ENCODE measurements around the gene SAT2.
"Not testable (repeated sequence)": the region's sequence is repeated elsewhere in the genome, so short reads cannot be mapped to it uniquely, and the experiment has no call there.

SAT2 gene

DNA sequence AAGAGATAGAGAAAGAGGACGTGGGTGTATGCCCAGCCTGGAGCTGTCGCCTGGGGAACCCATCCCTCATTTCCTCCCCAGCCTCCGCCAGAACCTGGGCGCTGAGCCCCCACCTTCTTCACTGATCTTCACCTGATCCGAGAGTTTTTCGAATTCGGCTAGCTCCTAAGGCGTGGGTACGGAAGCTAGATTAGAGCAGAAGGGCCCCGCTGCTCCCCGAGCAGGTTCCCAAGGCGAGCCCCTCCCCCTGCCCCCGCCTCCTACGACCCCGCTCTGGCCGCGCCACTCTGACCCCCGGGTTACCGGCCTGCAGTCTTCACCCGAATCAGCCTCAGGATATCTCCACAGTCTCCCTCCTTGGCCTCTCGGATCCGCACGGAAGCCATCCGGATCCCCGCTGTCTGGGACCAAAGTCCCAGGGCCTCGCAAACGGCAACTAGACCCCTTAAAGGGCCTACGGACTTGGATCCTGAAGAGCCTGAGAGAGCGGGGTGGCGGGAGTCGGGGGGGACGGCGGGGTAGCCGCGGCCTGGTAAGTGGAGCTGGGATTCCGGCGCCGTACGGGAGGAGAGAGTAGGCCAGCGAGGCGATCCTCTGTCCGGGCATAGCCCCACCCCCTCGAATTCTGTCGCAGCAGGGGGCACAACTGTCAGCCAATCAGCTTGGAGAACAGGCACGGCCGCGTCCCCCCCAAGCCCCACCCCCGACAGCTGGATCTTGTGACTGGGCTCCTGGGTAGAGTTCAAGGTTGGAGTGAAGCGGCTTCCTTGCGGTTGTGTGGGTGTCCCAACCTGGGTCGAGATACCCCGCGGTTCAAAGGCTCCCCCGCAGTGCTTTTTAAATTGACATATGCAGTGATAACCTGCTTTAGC lies at the start of gene SAT2:
TSS of gene SAT2 (minus strand) at position 572 of the 872 bp plus-strand sequence. CDS start at position 386, 186 bp downstream.
- peak; percentile 82 to 91 for DNase-seq

DNA sequence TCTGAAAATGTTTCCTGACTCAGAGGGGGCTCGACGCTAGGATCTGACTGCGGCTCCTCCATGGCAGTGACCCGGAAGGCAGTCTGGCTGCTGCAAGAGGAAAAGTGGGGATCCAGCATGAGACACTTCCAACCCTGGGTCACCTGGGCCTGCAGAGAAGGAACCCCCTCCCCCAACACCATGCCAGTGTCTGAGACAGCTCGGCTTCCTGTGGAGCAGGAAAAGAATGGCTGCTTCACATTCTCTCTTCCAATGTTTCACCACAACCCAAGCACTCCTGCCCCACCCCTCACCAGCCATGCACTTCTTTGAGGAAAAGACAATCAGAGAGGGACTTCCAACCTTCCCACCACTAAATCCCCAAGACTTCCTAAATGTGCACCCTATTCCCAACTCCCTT lies 48.9 kb upstream of the SAT2 start:
- no peak for DNase-seq

DNA sequence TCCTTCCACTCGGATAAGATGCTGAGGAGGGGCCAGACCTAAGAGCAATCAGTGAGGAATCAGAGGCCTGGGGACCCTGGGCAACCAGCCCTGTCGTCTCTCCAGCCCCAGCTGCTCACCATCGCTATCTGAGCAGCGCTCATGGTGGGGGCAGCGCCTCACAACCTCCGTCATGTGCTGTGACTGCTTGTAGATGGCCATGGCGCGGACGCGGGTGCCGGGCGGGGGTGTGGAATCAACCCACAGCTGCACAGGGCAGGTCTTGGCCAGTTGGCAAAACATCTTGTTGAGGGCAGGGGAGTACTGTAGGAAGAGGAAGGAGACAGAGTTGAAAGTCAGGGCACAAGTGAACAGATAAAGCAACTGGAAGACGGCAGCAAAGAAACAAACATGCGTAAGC lies 47.3 kb upstream of the SAT2 start:
- no peak for DNase-seq

DNA sequence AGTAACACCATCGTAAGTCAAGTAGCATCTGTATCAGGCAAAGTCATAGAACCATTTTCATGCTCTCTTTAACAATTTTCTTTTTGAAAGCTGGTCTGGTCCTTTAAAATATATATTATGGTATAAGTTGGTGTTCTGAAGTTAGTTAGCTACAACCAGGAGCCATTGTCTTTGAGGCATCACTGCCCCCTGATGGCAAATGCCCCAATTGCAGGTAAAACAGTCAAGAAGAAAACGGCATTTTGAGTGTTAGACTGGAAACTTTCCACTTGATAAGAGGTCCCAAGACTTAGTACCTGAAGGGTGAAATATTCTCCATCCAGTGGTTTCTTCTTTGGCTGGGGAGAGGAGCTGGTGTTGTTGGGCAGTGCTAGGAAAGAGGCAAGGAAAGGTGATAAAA lies 45.6 kb upstream of the SAT2 start:
- no peak for DNase-seq

DNA sequence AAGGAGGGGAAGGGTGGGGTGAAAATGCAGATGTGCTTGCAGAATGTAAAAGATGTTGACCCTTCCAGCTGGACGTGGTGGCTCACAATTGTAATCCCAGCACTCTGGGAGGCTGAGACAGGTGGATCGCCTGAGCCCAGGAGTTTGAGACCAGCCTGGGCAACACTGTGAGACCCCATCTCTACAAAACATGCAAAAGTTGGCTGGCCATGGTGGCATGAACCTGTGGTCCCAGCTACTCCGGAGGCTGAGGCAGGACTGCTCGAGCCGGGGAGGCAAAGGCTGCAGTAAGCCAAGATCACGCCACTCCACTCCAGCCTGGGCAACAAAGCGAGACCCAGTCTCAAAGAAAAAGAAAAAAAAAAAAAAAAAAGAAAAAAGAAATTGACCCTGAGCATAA lies 40.9 kb upstream of the SAT2 start:
- no peak for DNase-seq

DNA sequence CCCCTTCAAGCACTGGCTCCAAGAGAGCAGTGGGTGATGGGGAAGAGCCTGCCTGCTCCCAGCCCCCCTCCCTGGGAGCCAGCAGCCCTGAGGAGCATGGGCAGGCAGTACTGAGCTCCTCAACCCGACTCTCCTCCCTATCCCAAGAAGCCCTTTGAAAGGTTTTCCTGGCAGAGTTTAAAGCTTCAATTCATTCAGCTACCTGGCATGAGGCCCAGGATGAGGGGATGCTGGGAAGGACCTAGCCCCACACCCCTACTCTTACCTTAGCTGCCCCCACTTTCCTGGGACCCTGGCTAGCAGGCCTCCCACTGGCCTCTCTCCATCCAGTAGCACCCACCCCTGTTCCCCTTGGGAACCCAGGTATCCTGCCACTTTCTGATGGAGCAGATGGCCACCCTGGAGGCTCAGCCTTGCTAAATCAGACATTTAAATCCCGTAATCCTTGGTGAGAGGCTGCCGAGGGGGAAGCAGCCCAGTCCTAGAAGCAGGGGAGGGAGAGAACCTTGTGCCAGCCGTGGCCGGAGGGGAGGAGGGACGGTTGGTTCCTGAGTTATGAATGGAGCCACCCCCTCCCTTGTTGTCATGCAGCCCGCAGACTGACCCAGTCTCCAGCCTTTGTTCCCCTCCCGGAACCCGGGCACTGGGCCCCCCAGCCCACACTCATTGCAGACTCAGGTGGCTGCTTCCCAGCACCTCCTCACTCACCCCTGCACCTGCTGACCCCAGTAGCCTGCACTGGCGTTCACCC lies 40.2 kb upstream of the SAT2 start:
- DNase-seq: peak in 1 of 2 experiments; percentile 13

DNA sequence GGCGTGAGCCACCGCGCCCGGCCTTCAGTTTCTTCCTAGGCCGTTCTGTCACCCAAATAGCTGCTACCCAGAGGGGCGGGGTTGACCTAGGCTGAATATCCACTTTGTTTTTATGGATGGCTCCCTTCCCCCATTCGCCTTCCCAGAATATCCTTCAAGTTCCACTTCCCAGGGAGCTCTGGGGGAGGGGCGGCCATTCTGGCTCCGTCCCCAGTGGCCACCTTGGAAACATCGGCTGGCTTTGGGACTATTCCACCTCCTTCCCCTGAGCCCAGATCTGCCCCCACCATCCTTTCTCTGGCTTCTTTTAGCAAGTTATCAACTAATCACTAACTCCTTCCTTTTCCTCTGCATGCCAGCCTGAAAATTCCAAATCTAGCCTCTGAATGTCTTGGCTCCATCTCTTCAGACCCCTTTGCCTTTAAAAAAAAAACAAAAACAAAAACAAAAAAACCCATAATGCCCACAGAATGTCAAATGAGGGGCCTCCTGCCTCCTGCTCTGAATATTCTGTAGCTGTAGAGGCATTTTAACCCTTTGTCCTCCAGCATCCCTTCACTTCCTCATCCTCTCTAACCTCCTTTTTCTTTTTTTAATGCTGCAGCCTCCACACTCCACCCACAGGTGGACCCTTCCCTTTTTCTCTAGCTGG lies 29.5 kb upstream of the SAT2 start:
- no peak for DNase-seq

DNA sequence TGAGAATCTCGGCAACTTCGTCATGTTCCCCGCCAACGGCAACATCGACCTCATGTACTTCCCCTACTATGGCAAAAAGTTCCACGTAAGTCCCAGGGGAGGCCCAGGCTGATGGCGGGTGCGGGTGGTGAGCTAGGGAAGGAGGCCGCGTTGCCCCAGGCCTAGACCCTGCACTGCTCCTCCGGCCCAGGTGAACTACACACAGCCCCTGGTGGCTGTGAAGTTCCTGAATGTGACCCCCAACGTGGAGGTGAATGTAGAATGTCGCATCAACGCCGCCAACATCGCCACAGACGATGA lies 27.9 kb upstream of the SAT2 start:
- no peak for DNase-seq

DNA sequence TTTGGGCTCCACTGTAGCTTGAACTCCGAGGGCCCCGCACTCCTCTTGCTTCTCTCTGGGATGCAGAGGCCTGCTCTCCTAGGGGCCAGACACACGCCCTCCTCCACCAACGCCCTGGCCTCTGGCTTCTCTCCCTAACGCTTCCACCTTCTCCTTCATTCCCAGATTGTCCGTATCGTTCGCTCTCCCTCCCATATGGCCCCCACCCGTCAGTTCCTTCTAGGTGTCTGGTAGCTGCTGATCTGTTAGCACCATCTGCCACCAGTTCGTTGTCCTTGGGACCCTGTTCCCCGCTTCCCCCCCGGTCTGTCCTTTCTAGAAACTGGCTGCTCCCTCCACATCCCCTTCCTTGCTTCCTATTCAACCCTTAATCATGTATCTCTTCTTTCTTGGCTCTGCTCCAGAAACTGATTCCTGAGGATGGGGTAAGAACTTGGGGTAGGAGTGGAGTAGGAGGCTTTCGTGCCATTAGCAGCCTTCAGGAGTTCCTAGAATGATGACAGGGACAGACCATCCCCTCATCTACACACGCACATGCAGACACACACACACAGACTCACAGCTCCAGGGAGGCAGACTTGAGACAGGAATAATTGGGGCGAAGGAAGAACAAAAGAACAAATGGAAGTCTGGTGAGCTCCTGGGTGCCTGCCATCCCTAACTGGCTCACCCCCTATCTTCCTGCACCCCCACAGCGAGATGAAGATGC lies 27.4 kb upstream of the SAT2 start:
- no peak for DNase-seq

DNA sequence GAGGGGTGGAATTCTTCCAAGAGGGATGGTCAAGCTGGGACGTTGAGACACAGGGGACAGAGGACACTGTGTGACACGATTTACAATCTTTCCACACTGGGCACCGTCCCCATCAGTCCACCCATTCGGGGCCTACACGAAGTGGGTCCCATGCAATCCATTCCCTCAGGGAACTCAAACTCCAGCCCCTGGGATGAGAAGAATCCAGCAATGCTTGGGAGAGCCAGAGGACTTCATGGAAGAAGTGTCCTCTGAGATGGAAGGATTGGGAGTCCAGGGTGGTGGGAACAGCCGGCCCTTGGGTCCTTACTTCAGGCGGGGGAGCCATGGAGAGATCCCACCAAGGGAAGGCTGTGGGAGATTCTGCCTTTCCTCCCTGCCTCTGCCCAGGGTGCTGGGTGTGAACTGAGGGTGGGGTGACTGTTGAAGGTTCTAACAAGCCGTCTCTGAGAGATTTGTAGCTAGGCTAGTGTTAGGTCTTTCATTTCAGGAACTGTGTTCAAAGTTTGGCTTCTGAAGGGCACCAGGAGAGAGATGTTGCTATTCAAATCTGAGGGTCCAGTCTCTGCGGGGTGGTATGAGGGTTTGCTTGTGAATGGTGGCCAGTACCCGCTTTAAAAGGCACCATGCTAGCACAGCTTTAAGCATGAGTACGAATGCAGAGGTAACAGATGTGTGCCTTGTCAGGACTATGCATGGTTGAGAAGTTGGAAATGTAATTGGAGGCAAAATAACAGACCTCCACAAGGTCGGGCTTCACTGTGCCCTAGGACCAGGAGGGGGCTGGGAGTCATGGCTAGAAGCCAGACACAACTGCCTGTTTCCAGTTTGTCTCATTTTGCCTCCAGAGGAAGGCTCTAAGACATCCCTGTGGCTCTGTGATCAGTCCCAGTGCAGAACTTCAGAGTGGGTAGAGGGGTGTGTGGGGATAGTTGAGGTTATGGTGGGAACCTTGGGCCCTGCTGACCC lies 25.1 kb upstream of the SAT2 start:
- no peak for DNase-seq

DNA sequence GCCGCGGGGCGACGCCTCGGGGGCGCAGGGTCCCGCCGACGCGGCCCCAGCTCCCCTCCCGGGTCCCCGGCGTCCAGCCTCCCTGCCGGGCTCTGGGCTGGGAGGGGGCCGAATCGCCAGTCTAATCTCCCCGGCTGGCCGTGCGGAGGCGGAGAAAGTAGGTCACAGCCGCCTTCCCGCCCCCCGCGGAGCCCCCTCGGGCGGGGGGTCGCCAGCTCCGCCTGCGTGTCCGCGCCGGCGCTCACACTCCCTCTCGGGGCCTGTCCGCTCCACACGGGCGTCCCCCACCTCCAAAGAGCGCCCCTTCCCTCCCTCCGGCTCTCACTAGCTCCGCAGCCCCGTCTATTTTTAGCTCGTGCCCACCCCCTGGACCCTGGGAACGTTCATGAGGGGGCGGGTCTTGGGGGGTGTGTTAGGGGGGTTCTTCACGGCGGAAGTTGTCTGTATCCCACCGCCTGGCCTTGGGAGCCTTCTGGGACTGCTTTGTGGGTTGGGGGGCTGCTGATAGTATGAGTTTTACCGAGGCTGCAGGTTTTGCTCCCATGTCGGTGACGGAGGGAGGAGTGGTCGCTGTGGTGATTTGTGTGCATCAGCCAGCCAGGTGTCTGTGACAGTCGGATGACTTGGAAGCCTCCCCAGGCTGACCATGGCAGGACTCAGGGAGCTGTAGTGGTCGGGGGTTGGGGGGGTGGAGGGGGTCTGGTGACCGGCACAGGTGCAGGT lies 24.2 kb upstream of the SAT2 start:
- no peak for DNase-seq

DNA sequence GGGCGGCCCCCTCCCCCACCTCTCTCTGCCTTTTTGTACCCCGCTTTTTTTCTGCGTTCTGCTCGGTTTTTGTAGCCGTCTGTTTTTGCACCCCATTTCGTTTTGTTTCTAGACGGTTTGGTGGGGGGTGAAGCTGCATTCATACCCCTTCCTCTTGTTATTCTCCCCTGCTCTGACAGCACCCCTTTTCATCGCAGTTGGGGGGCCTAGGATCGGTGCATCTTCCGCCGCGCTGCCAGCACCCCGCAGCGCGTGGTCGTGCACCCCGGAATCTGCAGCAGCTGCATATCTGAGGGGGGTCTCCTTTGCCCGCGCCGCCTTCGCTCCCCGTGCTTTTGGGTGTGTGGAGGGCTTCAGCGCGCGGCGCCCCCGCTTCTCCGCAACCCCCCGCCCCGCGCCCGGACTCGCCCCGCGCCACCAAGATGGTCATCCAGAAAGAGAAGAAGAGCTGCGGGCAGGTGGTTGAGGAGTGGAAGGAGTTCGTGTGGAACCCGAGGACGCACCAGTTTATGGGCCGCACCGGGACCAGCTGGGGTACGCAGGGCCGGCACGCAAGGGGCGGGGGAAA lies 23.6 kb upstream of the SAT2 start:
- DNase-seq: no peak

DNA sequence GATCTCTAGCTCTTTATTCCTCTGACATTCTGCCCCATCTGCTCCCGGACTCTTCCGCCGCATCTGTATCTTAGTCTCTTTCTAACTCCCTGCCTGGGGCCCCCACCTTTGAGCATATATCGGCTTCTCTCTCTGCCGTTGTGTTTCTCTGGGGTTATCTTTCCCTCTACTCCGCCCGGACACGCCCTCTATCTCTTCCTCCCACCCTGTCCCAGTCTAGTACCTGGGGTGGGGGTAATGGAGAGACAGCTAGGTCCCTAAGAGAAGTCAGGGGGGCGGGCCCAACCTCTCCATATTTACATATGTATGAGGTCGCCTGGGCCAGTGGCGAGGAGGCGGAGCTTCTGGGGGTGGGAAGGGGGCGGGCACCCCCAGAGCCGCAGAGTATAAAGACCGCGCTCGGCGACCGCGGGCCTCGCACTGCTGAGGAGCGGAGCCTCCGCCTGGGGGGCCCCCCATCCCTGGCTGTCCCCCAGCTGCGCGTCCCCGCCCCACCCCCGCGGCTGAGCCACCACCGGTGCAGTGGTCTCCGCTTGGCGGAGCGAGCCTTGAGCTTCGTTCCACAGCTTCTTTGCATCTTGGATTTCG lies 23.0 kb upstream of the SAT2 start, which contains the start of gene ATP1B2:
TSS of gene ATP1B2 (plus strand) at position 418 of the 588 bp plus-strand sequence. CDS start 593 bp downstream, outside the sequence.
- DNase-seq: peak in 1 of 2 experiments; percentile 26

DNA sequence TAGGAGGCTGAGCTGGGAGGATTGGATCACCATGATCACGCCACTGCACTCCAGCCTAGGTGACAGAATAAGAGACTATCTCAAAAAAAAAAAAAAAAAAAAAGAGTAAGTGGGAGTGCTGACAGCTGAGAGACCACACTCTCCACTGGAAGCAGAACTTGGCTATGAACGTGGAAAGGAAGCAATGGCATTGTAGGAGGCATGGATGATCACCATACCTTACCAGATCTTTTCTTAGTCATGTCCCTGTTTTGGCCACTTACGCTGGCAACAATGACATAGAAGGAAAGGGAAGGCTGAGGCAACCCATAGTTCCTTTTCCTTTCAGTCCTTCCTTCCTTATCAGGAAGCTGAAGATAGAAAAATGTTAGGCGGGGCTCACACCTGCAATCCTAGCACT lies 19.4 kb upstream of the SAT2 start:
- DNase-seq: no peak

DNA sequence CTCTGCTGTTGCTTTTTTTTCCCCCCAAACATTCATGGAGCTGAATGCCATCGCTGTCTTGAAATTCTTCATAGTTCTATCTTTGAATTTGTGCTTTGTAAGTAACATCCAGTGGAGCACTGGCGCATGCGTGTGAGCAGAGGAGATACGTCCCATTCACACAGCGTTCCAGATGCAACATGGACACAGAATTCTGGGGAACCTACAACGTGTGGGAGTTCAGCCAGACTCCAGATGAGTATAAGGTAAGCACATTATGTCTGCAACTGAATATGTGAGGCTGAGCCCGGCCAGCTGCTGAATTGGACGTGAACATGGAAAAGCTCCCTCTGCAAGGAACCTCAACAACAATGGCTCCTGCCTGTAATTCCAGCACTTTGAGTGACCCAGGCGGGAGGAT lies 18.8 kb upstream of the SAT2 start:
- DNase-seq: no peak

DNA sequence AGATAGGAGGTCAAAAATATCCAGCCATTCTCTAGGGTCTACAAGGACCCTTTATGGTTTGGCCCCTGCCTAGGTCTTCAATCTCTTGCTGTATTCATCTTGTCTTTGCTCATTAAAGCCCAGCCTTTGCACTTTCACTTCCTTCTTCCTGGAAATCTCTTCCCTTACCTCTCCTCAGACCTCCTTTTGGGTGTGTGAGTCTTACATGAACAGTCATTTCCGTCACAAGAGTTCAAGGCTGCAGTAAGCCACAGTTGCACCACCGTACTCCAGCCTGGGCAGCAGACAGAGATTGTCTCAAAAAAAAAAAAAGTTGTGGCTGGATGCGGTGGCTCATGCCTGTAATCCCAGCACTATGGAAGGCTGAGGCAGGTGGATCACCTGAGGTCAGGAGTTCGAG lies 17.2 kb upstream of the SAT2 start:
- no peak for DNase-seq

DNA sequence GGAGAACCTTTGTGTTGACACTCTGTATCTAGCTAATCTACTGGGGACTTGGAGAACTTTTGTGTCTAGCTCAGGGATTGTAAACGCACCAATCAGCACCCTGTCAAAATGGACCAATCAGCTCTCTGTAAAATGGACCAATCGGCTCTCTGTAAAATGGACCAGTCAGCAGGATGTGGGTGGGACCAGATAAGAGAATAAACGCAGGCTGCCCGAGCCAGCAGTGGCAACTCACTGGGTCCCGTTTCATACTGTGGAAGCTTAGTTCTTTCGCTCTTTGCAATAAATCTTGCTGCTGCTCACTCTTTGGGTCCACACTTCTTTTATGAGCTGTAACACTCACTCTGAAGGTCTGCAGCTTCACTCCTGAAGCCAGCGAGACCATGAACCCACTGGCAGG lies 14.0 kb upstream of the SAT2 start:
- not testable (repeated sequence) for DNase-seq

DNA sequence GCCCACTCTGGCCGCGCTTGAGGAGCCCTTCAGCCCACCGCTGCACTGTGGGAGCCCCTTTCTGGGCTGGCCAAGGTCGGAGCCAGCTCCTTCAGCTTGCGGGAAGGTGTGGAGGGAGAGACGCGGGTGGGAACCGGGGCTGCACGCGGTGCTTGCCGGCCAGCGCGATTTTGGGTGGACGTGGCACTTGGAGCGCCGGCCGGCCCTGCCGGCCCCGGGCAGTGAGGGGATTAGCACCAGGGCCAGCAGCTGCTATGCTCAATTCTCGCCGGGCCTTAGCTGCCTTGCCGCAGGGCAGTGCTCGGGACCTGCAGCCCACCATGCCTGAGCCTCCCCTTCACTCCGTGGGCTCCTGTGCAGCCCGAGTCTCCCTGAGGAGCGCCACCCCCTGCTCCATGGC lies 13.2 kb upstream of the SAT2 start:
- no peak for DNase-seq

DNA sequence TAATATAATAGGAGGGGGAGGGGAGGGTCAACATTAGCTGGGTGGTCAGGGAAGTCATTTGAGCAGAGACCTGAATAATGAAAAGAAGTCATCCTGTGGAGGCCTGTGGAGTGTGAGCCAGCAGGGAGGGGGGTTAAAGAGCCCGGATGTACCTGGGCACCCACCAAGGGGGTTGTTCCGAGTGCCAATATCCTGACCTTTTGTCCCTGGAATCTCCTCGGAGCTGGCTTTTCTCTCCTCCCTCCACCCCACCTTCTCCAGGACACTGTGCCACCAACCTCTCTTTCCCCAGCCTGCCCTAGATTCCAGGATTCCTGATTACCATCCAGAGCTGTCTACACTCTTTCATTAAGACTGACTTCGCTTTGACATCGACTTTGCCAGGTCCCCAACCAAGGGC lies 8.5 kb upstream of the SAT2 start:
- no peak for DNase-seq

DNA sequence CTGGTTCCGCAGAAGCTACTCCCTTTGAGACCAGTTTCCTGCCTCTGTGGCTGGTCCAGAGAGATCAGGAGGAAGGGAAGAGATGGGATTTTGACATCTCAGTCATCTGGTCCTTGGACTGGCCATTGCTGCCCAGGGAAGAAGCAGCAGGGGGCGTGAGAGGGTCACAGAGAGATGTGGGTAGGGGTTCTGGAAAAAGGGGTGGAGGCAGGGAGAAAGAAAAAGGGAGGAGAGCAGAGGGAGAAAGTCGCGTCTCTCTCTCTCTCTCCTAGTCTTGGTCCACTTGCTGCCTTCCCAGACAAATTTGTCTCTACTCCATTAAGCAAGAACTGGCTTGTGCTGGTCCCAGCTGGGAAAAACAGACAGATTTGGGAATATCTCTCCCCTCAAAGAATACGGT lies 6.8 kb upstream of the SAT2 start:
- DNase-seq: peak; percentile 29 to 41
